ENCODE data around the gene ACAN. TPM values are rescaled to one million over a fixed set of nuclear protein-coding genes. Genes with fewer than 3 reads are reported as not detected.

ACAN gene
- total RNA-seq, 1 donor from 2014 or later, result 0.03 TPM

DNA sequence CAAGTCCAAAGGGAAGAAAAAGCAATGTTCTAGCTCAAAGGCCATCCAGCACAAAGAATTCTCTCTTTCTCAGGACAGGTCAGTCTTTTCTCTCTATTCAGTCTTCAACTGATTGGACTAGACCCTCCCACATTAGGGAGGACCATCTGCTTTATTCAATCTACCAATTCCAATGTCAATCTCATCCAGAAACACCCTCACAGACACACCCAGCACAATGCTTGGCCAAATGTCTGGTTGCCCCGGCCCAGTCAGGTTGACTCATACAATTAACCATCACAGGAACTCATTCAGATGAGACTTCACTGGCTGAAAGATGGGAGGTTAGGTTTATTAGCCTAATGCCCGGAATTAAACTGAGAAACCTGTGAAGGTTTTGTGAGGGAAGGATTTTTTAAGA, 32.4 kb downstream of the ACAN start:
- H3K27me3 Mint-ChIP-seq (ENCODE audit: unreplicated experiment), result peaks cover 8% of the 10 kb centered on the region
- no peaks in the 10 kb centered on the region for H3K9me3 Mint-ChIP-seq (ENCODE audit: unreplicated experiment)
- H3K36me3 Mint-ChIP-seq (ENCODE audit: low read depth, unreplicated experiment), result no peaks in the 10 kb centered on the region
- H3K4me1 Mint-ChIP-seq (ENCODE audit: unreplicated experiment), result no peaks in the 10 kb centered on the region
- H3K27ac Mint-ChIP-seq (ENCODE audit: unreplicated experiment), result no peak overlapping the region
- TF ChIP-seq, protein P1, sequence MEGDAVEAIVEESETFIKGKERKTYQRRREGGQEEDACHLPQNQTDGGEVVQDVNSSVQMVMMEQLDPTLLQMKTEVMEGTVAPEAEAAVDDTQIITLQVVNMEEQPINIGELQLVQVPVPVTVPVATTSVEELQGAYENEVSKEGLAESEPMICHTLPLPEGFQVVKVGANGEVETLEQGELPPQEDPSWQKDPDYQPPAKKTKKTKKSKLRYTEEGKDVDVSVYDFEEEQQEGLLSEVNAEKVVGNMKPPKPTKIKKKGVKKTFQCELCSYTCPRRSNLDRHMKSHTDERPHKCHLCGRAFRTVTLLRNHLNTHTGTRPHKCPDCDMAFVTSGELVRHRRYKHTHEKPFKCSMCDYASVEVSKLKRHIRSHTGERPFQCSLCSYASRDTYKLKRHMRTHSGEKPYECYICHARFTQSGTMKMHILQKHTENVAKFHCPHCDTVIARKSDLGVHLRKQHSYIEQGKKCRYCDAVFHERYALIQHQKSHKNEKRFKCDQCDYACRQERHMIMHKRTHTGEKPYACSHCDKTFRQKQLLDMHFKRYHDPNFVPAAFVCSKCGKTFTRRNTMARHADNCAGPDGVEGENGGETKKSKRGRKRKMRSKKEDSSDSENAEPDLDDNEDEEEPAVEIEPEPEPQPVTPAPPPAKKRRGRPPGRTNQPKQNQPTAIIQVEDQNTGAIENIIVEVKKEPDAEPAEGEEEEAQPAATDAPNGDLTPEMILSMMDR (IDR thresholded peaks at IDR 0.05; ENCODE audit: unreplicated experiment), result no peak
- no peak overlapping the region for H3K4me3 Mint-ChIP-seq (ENCODE audit: unreplicated experiment)
- no peak for DNase-seq (ENCODE audit: low spot score)

DNA sequence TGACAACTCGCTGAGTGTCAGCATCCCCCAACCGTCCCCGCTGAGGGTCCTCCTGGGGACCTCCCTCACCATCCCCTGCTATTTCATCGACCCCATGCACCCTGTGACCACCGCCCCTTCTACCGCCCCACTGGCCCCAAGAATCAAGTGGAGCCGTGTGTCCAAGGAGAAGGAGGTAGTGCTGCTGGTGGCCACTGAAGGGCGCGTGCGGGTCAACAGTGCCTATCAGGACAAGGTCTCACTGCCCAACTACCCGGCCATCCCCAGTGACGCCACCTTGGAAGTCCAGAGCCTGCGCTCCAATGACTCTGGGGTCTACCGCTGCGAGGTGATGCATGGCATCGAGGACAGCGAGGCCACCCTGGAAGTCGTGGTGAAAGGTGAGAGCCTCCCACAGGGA, 35.4 kb downstream of the ACAN start:
- H3K36me3 Mint-ChIP-seq (ENCODE audit: low read depth, unreplicated experiment), result no peaks in the 10 kb centered on the region
- no peaks in the 10 kb centered on the region for H3K9me3 Mint-ChIP-seq (ENCODE audit: unreplicated experiment)
- TF ChIP-seq, protein P1 (IDR thresholded peaks at IDR 0.05; ENCODE audit: unreplicated experiment), result no peak
- H3K27me3 Mint-ChIP-seq (ENCODE audit: unreplicated experiment), result peaks cover 4% of the 10 kb centered on the region
- no peaks in the 10 kb centered on the region for H3K4me1 Mint-ChIP-seq (ENCODE audit: unreplicated experiment)
- H3K4me3 Mint-ChIP-seq (ENCODE audit: unreplicated experiment), result no peak overlapping the region
- DNase-seq (ENCODE audit: low spot score), result no peak
- H3K27ac Mint-ChIP-seq (ENCODE audit: unreplicated experiment), result no peak overlapping the region

DNA sequence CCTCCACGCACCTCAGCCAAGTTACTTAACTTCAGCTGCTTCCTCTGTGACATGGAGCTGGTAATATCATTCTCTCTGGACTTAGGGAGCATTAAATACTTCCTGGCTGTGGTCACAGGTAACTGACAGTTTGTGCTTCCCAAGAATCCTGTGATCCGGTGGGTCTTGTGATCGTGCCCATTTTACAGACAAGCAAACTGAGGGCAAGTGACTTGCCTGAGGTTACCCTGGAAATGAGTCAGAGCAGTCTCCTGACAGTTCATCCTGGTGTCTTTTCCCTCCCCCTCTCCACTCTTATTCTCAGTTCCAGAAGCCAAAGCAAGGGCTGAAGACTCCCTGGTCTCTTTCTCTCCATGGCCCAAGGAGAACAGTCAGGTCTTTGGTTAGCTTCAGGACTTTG, 35.9 kb downstream of the ACAN start:
- no peak for DNase-seq (ENCODE audit: low spot score)
- H3K36me3 Mint-ChIP-seq (ENCODE audit: low read depth, unreplicated experiment), result no peaks in the 10 kb centered on the region
- peaks cover 4% of the 10 kb centered on the region for H3K27me3 Mint-ChIP-seq (ENCODE audit: unreplicated experiment)
- H3K4me3 Mint-ChIP-seq (ENCODE audit: unreplicated experiment), result no peak overlapping the region
- H3K27ac Mint-ChIP-seq (ENCODE audit: unreplicated experiment), result no peak overlapping the region
- TF ChIP-seq, protein P1 (IDR thresholded peaks at IDR 0.05; ENCODE audit: unreplicated experiment), result no peak
- no peaks in the 10 kb centered on the region for H3K4me1 Mint-ChIP-seq (ENCODE audit: unreplicated experiment)
- H3K9me3 Mint-ChIP-seq (ENCODE audit: unreplicated experiment), result no peaks in the 10 kb centered on the region

DNA sequence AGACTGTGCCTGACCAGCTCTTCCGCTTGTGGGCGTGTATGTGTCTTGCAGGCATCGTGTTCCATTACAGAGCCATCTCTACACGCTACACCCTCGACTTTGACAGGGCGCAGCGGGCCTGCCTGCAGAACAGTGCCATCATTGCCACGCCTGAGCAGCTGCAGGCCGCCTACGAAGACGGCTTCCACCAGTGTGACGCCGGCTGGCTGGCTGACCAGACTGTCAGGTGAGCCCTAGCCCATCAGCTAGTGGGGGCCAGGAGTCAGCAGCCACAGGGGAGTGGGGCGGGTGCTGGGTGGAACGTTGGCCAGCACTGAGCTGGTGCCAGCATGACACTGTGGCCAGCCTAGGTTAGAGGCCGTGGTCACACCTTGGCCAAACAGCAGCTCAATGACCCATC, 36.7 kb downstream of the ACAN start:
- H3K27ac Mint-ChIP-seq (ENCODE audit: unreplicated experiment), result no peak overlapping the region
- TF ChIP-seq, protein P1 (IDR thresholded peaks at IDR 0.05; ENCODE audit: unreplicated experiment), result no peak
- no peaks in the 10 kb centered on the region for H3K36me3 Mint-ChIP-seq (ENCODE audit: low read depth, unreplicated experiment)
- no peak overlapping the region for H3K4me3 Mint-ChIP-seq (ENCODE audit: unreplicated experiment)
- DNase-seq (ENCODE audit: low spot score), result no peak
- H3K9me3 Mint-ChIP-seq (ENCODE audit: unreplicated experiment), result no peaks in the 10 kb centered on the region
- no peaks in the 10 kb centered on the region for H3K4me1 Mint-ChIP-seq (ENCODE audit: unreplicated experiment)
- H3K27me3 Mint-ChIP-seq (ENCODE audit: unreplicated experiment), result peaks cover 4% of the 10 kb centered on the region

DNA sequence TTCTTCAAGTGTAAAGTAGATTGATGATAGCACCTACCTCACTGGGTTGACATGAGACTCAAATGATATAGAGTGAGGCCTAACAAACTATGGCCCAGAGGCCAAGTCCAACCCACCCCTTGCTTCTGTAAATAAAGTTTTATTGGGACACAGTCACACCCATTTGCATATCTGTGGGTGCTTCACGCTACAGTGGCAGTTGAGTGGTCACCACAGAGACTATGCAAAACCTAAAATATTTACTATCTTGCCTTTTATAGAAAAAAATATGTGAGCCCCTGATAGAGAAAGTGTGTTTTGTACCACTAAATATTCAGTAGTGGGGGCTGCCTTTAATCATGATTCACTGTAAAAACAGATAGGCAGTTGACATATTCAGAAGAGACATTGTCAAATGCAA, 38.0 kb downstream of the ACAN start:
- H3K9me3 Mint-ChIP-seq (ENCODE audit: unreplicated experiment), result no peaks in the 10 kb centered on the region
- H3K4me3 Mint-ChIP-seq (ENCODE audit: unreplicated experiment), result no peak overlapping the region
- H3K36me3 Mint-ChIP-seq (ENCODE audit: low read depth, unreplicated experiment), result no peaks in the 10 kb centered on the region
- no peaks in the 10 kb centered on the region for H3K4me1 Mint-ChIP-seq (ENCODE audit: unreplicated experiment)
- peaks cover 4% of the 10 kb centered on the region for H3K27me3 Mint-ChIP-seq (ENCODE audit: unreplicated experiment)
- TF ChIP-seq, protein P1 (IDR thresholded peaks at IDR 0.05; ENCODE audit: unreplicated experiment), result no peak
- H3K27ac Mint-ChIP-seq (ENCODE audit: unreplicated experiment), result no peak overlapping the region
- DNase-seq (ENCODE audit: low spot score), result no peak

Measured in endothelial cell (in vitro differentiated cells).